SKM-1 (cell line): ENCODE data around the gene NPTN.
A peak's percentile ranks its signal among the peaks of the same experiment; 100 is the strongest.

Experiments used
- DNase-seq: peaks from one replicate; lab custom pipeline; 2025; ENCODE audit not compliant: unreplicated experiment; lab: John Stamatoyannopoulos, UW

The NPTN gene

DNA sequence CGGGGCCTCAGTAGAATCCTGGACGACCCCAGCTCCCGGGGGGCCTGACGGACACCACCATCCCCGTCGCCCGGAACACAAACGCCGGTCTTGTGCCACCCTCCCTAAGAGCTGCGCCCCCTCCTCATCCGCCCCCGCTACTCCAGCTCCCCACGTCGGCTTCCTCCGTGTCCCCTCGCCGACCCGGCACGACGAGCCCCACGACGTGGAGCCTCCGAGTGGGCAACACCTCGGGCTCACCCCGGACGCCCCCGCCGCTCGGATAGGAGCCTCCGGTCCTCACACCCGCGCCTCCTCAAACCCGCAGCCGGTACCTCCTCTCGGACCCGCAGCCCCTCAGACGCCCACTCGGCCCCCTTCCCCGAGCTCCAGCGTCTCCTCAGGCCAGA is 525 bp downstream of the NPTN start:
- no peak for DNase-seq

DNA sequence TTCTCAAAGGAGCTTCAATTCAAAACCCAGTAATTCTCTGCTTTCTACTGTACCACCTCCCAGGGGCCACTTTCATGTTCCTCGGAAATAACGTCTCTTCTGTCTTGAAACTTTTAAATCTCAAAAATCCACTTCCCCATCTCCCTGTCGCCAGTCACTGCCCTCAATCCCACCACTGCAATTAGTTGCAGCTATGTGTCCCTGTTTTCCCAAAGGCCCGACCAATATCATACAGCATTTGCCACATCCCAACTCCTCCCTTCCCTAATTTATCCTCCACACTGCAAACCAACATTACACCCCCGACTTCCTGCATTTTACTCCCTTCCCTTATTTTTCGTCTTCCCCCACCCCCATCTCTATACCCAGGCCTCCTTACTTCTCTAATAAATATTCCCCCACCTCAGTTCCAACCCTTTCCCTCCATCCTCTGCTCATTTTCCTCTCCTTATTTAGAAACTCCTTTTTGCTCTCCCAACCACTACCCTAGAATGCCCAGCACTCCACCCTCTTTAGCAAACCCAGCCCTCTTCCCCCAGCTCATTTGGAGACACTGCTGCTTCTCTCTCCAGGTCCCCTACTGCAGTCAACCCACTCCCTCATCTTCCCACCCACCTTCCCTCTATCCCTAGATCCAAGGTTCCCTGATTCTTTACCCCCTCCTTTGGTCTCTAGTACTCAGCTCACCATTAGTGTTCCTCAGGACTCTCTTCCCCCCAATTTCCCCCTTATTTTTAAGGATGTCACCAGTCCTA is 1.1 kb downstream of the NPTN start:
- DNase-seq, result peak; percentile 7

DNA sequence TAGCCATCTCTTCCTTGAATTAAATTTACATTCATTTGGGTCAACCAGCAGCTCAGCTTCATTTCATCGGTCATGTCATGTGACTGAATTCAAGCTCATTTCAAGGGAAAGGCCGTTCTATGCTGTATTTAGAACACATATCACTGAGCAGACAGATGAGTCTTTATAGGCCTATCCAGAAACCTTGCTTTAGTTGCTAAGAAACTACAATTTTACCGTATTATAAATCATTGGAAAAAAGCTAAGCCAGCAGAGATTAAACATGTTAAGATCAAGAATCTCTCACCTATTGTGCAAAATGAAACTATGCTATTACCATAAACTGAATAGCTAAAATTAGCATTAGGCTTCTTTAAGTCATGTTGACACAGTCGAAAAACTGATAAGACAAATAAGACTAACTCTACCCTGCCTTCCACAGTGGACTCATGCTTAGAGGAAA is 2.2 kb downstream of the NPTN start:
- no peak for DNase-seq

DNA sequence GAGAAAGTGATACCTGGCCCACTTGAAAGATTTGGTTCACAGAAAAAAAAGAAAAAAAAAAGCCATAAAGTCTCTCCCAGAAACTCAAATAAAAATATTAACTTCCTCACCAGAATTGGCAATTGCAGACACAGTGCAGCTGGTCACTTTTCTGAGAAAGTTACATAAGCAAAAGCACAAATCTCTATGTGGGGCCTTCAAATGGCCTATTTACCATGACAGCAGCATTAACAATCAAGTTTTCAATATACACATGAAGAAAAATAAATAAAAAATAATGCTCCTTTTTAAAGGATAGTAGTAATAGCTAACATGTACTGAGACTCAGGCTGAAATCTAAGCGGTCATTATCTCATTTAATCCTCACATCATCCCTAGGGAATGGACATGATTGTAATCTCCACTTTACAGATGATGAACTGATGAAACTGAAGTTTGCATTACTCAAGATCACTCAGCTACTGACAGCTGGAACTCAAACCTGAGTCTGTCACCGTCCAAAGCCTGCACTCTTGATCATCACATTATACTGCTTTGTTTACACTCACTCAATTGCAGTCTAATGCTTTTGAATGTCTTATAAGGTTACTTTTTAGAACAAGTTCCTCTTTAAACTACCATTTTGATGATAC is 3.3 kb downstream of the NPTN start:
- no peak for DNase-seq

DNA sequence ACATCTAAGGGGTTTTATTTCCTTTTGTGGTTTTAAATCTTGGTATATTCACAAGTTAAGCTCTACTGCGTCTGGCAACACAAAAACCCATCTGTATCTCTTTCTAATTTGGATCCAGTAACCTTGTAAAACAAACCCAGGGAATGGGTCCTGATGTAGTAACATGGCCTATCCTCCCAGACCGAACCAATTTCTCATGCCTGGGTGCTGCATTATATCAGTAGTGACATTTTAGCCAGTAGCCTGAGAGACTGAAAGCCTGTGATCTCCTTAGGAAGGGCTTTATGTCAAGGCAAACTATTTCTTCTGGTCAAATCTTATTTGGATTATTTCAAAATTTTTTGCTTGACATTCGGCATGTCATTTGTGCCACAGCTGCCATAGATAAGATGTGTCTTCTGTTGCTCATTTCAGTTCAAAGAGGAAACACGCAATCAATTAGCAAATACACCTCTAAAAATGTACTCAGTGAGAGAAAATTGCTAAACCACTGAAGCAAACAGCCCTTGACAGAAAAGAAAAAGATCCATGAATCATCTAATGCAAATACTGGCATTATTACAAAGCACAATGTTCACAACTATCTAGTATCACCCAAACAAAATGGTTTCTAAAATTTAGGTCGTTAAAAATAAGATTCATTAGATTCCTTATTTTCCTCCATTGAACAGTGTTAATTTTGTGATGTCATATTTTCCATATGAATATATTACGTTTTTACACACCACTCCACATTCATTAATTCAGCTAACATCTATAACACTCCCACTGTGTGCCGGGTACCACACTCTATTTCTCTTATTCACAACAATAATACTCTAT is 4.0 kb downstream of the NPTN start:
- no peak for DNase-seq

DNA sequence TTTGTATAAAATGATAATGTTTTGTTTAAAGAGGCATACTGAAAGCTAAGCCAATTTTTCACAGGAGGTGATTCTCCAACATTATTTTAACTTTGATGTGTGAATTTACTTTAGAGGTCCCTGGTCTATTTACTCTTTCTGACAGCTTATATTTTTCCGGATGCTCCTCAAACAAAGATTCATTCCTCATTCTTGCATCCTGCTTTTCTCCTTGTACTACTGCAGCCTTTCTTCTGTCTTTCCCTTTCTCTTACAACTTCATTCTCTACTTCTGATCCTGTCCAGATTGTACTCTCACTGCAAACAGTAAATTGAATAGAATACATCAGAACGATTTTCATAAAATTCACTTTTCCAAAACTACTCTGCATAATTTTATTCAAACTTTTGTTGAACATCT is 5.1 kb downstream of the NPTN start:
- no peak for DNase-seq

DNA sequence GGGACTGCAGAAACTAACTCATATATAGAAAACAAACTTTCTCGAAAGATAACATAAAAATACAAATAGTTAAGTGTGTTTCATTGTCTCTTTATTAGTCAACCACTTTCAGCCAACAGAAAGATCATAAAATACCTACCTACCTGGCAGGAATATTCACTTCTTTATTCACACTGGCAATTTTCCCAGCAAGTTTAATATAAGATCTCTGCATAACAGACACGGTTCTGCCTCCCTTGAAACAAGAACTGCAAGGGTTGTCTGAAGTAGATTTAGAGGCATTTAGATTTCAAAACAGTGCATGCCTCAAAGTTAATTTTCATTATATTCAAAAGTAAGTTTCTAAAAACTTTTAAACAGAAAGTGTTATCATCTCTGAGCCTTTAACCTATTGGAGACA is 7.1 kb downstream of the NPTN start:
- no peak for DNase-seq

DNA sequence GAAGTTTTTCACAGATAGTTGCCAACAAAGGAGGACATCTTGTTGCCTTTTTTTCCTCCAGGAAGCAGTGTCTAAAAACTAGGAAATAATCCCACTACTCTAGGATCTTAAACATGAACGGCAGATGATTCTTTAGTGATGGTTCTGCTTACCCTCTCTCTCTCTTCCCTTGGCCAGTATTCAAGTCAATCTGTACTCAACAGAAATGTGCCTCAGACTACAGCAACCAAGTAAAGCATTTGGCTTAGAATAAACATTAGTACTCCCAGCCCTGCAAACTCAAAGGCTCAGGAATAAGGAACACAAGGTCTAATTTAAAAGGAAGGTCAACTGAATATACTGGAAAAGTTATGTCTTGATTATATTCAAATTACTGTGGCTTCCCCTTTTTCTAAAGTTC is 8.7 kb downstream of the NPTN start:
- DNase-seq, result no peak

DNA sequence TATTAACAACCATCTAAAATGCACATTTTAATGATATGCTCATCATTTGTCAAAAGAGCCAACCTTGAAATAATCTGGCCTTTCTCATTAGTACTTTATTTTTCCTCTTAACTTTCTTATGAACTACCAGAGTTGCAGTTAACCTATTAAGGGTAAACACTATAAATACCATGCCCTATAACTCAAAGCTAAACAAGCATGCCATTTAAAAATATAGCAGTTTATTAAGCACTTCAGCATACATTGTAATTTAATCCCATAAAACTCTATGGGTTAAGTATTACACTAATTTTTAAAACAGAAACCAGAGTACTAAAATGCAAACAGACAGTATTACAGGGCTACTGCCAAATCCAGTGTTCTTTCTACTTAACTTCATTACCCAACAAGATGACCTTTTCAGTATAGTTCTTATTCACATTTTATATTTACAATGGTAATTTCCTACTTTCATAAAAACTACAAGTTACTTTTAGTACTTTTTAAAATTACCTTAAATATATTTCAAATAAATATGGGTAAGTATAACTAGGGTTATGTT is 11.8 kb downstream of the NPTN start:
- no peak for DNase-seq

DNA sequence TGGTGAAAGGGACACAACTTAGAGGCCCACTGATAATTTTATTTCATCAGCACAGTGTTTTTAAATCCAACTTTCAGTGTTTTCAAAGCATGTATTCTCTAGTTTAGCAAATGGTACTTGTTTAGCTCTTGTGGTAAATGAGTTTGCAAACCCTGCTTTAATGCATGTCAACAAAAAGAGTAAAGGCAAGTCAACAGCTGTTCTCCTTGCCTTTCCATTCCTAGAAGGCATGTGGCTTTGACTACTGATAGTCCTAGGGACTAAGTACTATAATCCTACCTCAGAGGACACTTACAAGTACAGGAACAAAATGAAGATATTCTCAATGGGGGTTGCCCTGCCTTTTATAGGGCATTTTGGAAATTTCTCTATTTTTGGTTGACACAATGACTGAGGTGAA is 13.1 kb downstream of the NPTN start:
- no peak for DNase-seq

DNA sequence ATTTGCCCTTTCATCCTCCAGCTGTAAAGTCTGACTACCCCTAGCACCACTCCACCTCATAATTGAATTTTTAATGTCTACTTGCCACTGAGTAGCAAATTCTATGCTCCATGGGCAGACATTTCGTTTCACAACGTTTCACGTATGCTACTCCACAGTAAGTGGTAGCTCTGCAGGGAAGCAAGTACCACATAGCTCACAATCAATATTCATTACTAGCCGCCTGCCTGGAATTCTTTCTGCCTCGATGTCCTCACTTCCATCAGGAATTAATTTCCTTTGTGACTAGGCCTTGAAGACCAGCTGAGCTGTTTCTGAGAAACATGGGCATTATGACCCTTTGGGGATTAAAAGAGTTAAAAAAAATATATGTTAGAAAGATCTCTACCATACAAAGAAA is 15.3 kb downstream of the NPTN start:
- no peak for DNase-seq

DNA sequence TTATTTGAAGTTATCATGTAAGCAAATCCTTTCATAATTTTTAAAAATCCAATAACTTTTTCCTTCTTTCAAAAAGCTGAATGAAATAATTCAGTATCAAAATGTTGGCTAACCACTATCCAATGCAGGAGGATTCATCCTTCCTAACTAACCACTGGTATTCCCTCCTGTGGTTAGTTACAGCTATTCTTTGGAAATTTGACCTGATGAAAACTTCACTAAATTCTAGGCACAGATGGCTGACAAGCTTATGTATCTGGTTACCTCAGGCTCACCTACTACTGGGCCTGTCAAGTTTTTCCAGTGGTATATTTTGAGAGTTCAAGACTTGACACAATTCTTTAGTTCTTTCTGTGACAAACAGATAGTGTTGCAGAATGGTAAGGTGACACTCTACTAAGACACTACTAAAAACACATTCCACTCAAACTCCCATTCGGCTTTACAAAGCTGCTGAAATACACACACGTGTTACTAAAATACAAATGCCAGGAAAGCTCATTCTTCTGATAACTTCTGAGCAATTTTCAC is 15.8 kb downstream of the NPTN start:
- DNase-seq, result no peak

DNA sequence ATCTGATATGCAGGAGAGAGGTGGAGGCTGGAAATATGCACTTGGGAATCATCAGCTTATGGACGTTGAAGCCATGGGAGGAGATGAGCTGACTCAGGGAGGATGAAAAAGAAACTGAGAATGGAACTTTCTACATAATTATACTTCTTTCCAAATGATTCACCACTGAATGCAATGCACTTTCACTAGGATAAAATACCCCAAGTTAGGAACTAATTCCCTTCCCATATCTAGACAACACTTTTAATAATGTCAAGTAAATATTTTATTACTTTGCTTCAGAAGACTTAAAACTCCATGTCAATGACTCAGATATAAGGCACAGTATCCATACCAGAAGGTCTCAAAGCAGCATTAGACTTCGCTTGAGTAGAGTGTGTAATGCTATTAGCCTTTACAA is 24.2 kb downstream of the NPTN start:
- no peak for DNase-seq

DNA sequence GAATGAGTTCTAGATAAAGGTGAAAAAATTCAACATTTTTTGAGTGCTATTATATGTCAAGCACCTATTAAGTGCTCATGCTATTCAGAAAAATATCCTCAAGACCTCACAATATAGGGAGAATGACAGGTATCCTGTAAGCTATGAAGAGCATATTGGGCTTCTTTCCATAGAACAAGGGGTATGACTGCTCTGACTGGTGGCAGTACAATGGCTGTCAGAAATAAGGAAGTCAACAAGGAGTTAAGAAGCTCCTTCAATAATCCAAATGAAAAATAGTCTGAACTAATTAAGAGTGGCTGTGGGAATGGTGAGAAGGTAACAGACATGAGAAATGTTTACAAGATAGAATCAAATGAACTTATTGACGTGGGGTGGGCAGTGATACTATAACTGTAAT is 24.7 kb downstream of the NPTN start:
- no peak for DNase-seq

DNA sequence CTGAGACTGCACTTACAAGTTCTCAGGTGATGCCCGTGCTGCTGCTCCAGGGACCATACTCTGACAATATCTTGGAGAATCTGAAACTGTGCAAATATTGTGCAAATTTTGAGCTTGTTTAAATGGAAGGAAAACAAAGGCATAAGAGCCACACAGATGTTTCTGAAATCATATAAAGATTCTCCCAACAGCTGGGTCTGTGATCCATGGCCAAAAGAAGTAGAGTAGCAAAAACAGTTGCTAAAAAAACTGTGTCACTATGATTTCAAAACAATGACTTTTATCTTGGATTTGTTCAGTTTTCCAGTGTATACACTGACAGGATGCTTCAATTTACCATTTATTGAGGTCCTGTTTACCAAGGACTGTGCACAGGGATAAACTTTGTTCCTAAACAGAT is 25.3 kb downstream of the NPTN start:
- DNase-seq, result no peak

DNA sequence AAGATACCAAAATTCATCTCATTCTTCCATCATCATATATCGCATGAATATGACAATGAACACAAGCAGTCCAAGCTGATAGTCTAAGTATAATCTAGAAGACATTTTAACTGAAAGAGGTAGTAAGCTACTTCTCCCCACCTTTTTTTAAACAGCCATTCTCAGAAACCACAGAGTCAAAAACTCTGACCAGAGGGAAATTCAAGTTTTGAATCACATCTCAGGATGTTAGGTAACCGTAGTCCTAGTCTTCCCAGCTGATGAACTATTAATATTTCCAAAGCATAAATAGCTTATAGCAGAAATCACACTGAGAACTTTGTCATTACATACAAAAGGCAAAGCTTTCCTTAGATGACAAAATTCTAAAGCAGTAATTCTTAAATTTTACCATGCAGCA is 25.8 kb downstream of the NPTN start:
- peak; percentile 6 for DNase-seq

DNA sequence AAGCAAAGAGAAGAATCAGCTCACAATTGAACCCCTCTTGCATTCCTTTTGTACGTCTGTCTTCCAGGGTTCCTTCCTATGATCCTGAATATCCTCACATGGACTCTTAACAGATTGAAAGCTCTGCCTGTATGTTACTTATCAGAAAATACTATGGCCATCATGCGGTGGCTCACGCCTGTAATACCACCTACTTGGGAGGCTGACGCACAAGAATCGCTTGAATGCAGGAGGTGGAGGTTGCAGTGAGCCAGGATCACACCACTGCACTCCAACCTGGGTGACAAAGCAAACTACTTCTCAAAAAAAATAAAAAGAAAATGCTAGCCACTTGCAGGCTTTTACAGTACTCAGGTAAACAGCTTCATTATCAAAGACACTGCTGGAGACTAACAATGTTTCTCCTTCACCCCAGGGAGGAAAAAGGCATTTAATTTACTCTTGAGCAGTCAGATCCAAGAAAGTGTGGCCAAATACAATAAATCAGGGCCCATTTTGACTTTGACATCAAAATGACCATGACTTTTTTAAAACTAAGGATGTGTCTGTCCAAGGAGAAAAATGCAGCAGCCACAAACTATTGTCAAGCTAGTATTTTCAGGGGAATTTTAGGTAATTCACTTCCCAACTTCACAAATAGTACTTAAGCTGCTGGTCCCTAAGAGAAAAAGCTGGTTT is 27.3 kb downstream of the NPTN start:
- DNase-seq, result no peak

DNA sequence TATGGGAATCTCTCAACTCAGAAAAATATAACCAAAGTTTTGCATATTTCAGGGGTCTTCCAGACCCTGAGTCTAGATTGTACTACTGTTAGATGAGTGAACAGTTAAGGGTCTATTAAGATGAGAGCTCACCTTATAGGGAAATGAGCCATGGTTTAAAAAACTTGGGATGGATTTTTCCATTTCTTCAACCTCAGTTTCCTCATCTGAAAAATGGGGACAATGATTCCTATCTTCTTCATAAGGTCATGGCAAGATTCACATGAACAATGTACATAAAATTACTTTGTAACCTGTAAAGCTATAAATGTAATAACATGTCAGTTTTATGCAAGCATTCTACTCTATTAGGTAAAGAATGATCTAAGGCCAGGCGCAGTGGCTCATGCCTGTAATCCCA is 28.7 kb downstream of the NPTN start:
- DNase-seq, result no peak

DNA sequence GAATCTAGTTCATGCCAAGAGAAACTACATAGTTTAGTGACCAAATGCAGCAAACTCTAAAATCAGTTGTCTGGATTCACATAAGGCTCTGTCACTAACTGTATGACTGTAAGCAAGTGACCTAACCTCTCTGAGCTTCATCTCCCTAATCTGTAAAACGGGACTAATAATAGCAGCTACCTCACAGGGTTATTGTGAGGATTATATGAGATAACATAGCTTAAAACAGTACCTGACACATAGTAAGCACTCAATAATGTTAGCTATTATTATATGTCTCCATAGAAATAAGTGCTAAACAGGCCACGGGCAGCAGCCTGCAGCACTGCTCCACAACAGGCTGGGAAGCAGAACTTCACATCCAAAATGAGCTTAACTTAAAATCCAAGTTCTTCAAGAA is 30.2 kb downstream of the NPTN start:
- no peak for DNase-seq

DNA sequence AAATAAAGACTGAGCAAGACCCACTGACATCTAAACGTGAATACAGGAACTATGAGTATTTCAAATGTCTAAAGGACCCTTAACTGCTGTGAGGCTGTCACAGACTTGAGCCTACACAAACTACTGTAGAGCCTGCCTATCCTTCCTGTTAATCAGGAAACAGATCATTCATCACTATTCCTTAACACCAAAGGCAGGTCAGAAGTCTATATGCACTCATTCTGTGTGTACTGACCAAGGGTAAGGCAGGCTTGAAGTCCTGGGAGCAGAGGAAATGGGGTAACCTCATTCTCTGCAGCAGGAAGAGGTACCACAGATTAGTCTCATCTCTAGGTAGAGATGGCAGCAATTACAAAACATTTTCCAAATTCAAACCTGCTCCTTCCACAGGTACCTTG is 30.7 kb downstream of the NPTN start:
- no peak for DNase-seq
